Measurements from ENCODE around the gene NUFIP1.
"Not testable (repeated sequence)": the region's sequence is repeated elsewhere in the genome, so short reads cannot be mapped to it uniquely, and the experiment has no call there.

NUFIP1 gene

GRCh38 chr13:44952671-44953070 lies 36.6 kb downstream of the NUFIP1 start:
- Mint-ChIP-seq H3K9me3 (no peaks in the 10 kb centered on the region), H3K36me3 (ENCODE audit: low read depth) (peaks cover 24% of the 10 kb centered on the region), H3K4me1 (ENCODE audit: low read depth) (no peaks in the 10 kb centered on the region), H3K4me3 (no peak overlapping the region), H3K27me3 (no peaks in the 10 kb centered on the region), H3K27ac (no peak overlapping the region)
- intact Hi-C loops (cut with micrococcal nuclease), result no loop called here

DNA sequence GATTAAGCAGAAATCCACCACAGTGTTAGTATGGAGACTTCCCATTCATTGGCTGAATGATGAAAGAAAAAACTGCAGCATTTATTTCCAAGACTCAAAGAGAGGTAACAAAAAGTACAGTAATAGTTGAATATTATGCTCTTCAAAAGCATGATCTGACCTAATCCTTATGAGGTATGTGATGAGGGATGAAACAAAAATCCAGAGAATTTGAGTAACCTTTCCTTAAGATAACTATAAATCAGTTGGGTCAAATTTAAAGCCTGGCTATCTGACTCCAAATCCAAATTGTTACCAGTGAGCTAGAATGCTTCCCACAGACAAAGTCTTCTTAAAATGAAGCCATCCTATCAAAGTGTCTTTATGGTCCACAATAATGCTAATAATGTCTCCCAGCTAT lies 38.1 kb downstream of the NUFIP1 start:
- H3K4me3 Mint-ChIP-seq, result no peak overlapping the region
- H3K4me1 Mint-ChIP-seq (ENCODE audit: low read depth), result no peaks in the 10 kb centered on the region
- no peak overlapping the region for H3K27ac Mint-ChIP-seq
- no peaks in the 10 kb centered on the region for H3K9me3 Mint-ChIP-seq
- intact Hi-C loops (cut with micrococcal nuclease), result no loop called here
- peaks cover 27% of the 10 kb centered on the region for H3K36me3 Mint-ChIP-seq (ENCODE audit: low read depth)
- no peaks in the 10 kb centered on the region for H3K27me3 Mint-ChIP-seq

DNA sequence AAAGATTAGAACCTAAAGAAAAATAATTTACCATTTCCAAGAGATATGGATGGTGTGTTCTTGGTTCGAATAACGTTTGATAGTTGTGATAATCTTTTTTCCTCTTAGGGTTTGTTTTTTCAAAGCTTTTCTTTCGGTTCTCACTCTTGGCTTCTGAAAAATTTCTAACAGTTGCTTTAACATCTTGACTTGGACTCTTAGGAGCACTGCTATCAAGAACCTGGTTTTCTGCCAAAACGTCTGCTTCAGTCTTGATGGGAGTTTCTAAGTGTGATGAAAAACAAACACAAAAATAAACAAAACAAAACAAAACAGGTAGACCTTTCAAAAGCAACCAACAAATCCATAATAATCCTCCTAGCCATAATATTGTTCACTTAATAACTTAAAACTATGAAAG lies 45.9 kb downstream of the NUFIP1 start:
- H3K9me3 Mint-ChIP-seq; H3K27me3 Mint-ChIP-seq; H3K4me3 Mint-ChIP-seq; H3K4me1 Mint-ChIP-seq (ENCODE audit: low read depth); H3K27ac Mint-ChIP-seq; intact Hi-C loops (cut with micrococcal nuclease): not testable (repeated sequence)
- H3K36me3 Mint-ChIP-seq (ENCODE audit: low read depth), result peaks cover 31% of the 10 kb centered on the region

DNA sequence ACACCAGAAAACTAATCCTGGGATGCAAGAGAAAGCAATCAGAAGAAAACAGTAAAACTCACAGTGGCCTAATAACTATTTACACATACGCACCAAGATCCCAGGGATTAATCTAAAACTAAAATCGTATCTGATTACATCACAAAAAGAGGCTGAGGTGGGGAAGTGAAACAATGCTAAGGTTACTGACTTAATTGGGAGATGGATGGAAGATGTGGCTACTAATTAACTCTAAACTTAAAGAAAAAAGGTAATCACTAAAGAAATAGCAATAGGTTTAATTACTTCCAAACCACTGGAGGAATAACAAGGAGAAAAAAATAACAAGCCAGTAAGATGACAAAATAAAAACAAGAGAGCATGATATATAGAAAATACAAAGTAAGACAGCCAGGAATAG lies 50.4 kb downstream of the NUFIP1 start:
- Mint-ChIP-seq H3K27me3 (no peaks in the 10 kb centered on the region), H3K4me3 (no peak overlapping the region), H3K9me3 (no peaks in the 10 kb centered on the region), H3K27ac (no peak overlapping the region), H3K36me3 (ENCODE audit: low read depth) (peaks cover 21% of the 10 kb centered on the region), H3K4me1 (ENCODE audit: low read depth) (peaks cover 6% of the 10 kb centered on the region)
- intact Hi-C loops (cut with micrococcal nuclease), result no loop called here

GRCh38 chr13:44936246-44936645 lies 53.0 kb downstream of the NUFIP1 start:
- Mint-ChIP-seq H3K27ac (no peak overlapping the region), H3K27me3 (no peaks in the 10 kb centered on the region), H3K4me3 (no peak overlapping the region), H3K36me3 (ENCODE audit: low read depth) (peaks cover 7% of the 10 kb centered on the region), H3K4me1 (ENCODE audit: low read depth) (peaks cover 16% of the 10 kb centered on the region), H3K9me3 (no peaks in the 10 kb centered on the region)
- intact Hi-C loops (cut with micrococcal nuclease), result no loop called here

DNA sequence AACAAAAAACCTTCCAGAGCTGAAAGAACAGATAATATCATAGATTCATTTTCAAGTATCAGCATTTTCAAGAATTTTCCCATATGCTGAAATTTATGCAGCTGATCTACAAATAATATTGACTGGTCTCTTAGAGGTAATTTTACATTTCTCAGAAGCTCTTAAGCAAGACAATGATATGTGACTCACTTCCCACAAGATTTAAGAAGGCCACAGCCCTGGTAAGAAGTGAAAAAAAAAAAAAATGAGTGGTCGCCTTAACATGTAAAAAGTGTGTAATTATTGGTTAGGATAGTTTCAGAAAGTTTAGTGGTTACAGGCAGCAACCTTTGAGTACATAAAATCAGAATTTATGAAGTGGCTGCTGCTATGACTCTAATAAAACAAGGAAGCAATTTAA lies 54.5 kb downstream of the NUFIP1 start:
- H3K27me3 Mint-ChIP-seq, result peaks cover 5% of the 10 kb centered on the region
- no peaks in the 10 kb centered on the region for H3K9me3 Mint-ChIP-seq
- H3K4me1 Mint-ChIP-seq (ENCODE audit: low read depth), result peaks cover 16% of the 10 kb centered on the region
- intact Hi-C loops (cut with micrococcal nuclease), result no loop called here
- no peaks in the 10 kb centered on the region for H3K36me3 Mint-ChIP-seq (ENCODE audit: low read depth)
- no peak overlapping the region for H3K27ac Mint-ChIP-seq
- H3K4me3 Mint-ChIP-seq, result no peak overlapping the region

DNA sequence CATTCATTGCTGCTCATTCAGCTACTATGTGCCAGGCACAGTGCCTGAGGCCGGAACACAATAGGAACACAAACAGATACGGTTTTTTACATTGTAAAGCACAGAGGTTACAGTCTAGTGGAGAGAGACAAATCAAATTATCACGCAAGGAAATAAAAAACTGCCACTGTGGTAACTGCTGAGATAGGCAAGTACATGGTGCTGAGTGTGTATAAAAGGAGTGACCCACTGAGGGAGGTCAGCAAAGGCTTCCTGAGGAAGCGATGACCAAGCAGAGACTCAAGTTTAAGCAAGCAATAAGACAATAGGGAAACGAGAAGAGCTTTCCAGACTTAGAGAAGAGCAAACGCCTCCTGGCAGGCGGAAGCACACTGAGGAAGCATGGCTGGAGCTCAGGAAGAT lies 56.4 kb downstream of the NUFIP1 start:
- Mint-ChIP-seq H3K36me3 (ENCODE audit: low read depth) (no peaks in the 10 kb centered on the region), H3K4me1 (ENCODE audit: low read depth) (peaks cover 16% of the 10 kb centered on the region), H3K9me3 (no peaks in the 10 kb centered on the region), H3K4me3 (no peak overlapping the region), H3K27me3 (peaks cover 5% of the 10 kb centered on the region), H3K27ac (no peak overlapping the region)
- intact Hi-C loops (cut with micrococcal nuclease), result no loop called here

DNA sequence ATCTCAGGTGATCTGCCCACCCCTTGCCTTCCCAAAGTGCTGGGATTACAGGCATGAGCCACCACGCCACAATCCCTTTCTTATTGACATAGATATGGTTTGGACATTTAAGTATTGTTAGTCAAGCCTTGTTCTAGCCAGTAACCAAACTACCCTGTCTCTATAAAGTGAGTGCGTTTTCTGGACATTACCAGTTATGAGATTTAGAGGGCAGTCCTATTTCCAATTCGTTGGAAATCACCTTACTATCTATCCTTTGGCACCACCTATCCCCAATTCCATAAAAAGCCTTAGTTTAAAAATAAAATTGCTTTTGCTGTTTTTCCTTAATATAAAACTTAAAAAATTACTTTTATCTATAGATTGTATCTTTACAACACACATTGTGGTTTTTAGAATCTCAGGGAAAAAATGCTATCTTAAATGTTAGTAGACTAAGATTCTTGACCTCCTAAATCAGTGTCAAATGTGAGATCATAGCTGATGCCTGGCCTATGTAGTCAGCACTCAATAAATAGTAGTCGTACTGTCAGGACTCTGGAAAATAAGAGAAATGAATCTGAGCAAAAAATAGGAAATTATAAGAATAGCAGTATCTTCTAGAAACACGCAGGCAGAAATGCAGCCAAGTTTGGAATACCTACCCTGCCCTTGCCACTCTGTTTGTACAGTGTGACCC lies 57.0 kb downstream of the NUFIP1 start:
- no peaks in the 10 kb centered on the region for H3K9me3 Mint-ChIP-seq
- peaks cover 6% of the 10 kb centered on the region for H3K27me3 Mint-ChIP-seq
- intact Hi-C loops (cut with micrococcal nuclease), result no loop called here
- H3K4me3 Mint-ChIP-seq, result no peak overlapping the region
- H3K36me3 Mint-ChIP-seq (ENCODE audit: low read depth), result no peaks in the 10 kb centered on the region
- no peak overlapping the region for H3K27ac Mint-ChIP-seq
- peaks cover 16% of the 10 kb centered on the region for H3K4me1 Mint-ChIP-seq (ENCODE audit: low read depth)

- intact Hi-C loops (cut with micrococcal nuclease), result no loop called here
- H3K36me3 Mint-ChIP-seq (ENCODE audit: low read depth), result no peaks in the 10 kb centered on the region
- H3K4me3 Mint-ChIP-seq, result no peak overlapping the region
- H3K4me1 Mint-ChIP-seq (ENCODE audit: low read depth), result peaks cover 16% of the 10 kb centered on the region
- peak overlapping the region; percentile 17 for H3K27ac Mint-ChIP-seq
- no peaks in the 10 kb centered on the region for H3K9me3 Mint-ChIP-seq
- H3K27me3 Mint-ChIP-seq, result peaks cover 8% of the 10 kb centered on the region
These were observed 58.2 kb downstream of the NUFIP1 start for GRCh38 chr13:44930963-44931623.

DNA sequence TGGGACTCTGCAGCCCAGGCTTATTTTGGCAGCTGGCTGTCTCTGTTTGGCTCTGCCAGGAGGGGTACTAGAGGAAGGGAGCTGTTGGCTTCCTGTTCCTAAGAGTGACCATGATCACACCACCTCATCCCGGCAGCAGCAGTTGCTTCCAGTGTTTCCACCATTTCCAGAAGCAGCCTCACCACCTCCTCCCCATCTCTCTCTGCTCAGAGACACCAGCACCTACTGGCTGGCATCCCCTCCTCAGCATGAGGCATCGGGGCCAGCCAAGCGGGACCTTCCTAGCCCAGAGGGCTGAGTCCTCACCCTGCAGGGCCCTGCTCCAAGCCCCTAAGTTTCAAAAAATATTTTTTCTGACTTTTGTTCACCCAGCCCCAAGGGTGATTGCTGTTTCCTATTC lies 59.0 kb downstream of the NUFIP1 start:
- intact Hi-C loops (cut with micrococcal nuclease), result no loop called here
- Mint-ChIP-seq H3K4me3 (no peak overlapping the region), H3K27ac (peak overlapping the region; percentile 17), H3K4me1 (ENCODE audit: low read depth) (peaks cover 16% of the 10 kb centered on the region), H3K9me3 (no peaks in the 10 kb centered on the region), H3K27me3 (peaks cover 9% of the 10 kb centered on the region), H3K36me3 (ENCODE audit: low read depth) (no peaks in the 10 kb centered on the region)

GRCh38 chr13:44929692-44930091 lies 59.6 kb downstream of the NUFIP1 start:
- Mint-ChIP-seq H3K4me3 (no peak overlapping the region), H3K27me3 (peaks cover 15% of the 10 kb centered on the region), H3K27ac (no peak overlapping the region), H3K36me3 (ENCODE audit: low read depth) (no peaks in the 10 kb centered on the region), H3K9me3 (no peaks in the 10 kb centered on the region), H3K4me1 (ENCODE audit: low read depth) (peaks cover 13% of the 10 kb centered on the region)
- intact Hi-C loops (cut with micrococcal nuclease), result no loop called here

DNA sequence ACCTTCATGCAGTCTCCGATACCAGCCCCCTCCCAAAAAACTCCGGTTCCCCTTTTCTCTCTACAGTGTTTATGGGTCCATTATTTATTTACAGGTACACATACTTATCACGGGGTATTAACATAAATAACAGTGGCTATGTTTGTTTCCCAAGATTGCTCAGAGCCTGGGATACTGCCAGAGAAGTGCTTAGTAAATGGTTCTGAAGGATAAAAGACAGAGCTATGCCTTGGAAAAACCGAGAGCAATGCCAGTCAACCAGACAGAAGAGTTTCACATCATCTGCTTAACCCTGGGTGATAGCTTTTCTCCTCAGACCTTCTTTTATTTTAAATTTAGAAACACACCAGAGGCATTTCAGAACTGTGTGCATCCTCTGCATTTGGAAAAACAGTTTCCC lies 61.3 kb downstream of the NUFIP1 start:
- Mint-ChIP-seq H3K27ac (no peak overlapping the region), H3K4me3 (no peak overlapping the region), H3K4me1 (ENCODE audit: low read depth) (peaks cover 6% of the 10 kb centered on the region), H3K27me3 (peaks cover 17% of the 10 kb centered on the region), H3K9me3 (no peaks in the 10 kb centered on the region), H3K36me3 (ENCODE audit: low read depth) (no peaks in the 10 kb centered on the region)
- intact Hi-C loops (cut with micrococcal nuclease), result no loop called here

GRCh38 chr13:44921931-44922758 lies 67.1 kb downstream of the NUFIP1 start:
- Mint-ChIP-seq H3K9me3 (no peaks in the 10 kb centered on the region), H3K4me1 (ENCODE audit: low read depth) (no peaks in the 10 kb centered on the region), H3K27me3 (peaks cover 10% of the 10 kb centered on the region), H3K4me3 (no peak overlapping the region), H3K36me3 (ENCODE audit: low read depth) (no peaks in the 10 kb centered on the region), H3K27ac (no peak overlapping the region)
- intact Hi-C loops (cut with micrococcal nuclease), result no loop called here

- no peaks in the 10 kb centered on the region for H3K4me1 Mint-ChIP-seq (ENCODE audit: low read depth)
- intact Hi-C loops (cut with micrococcal nuclease), result no loop called here
- H3K9me3 Mint-ChIP-seq, result no peaks in the 10 kb centered on the region
- no peaks in the 10 kb centered on the region for H3K36me3 Mint-ChIP-seq (ENCODE audit: low read depth)
- H3K4me3 Mint-ChIP-seq, result no peak overlapping the region
- H3K27ac Mint-ChIP-seq, result no peak overlapping the region
- peaks cover 9% of the 10 kb centered on the region for H3K27me3 Mint-ChIP-seq
These were observed 67.9 kb downstream of the NUFIP1 start for GRCh38 chr13:44921246-44921877.
